HepG2 (cell line): ENCODE measurements around the gene ALDH3B1. TPM values are rescaled to one million over a fixed set of nuclear protein-coding genes. Genes with fewer than 3 reads are reported as not detected.

Experiments
- ATAC-seq: fragments of 200-7000 bp; cut with Tn5 transposase; 3 replicates; pipeline ENCODE4 v1.9.1; 2020; ENCODE audit warnings: mild to moderate bottlenecking, moderate library complexity
- BruUV-seq: library from RNA; stranded (reverse); fragments of 400-500 nt; replicated peaks from 2 replicates; lab custom pipeline; 2021; lab: Mats Ljungman, UMichigan
- CTCF ChIA-PET: fragments of 300-600 bp; formaldehyde crosslinking; extraction: SDS; loops from one replicate; lab custom pipeline; 2021; ENCODE audit warnings: low total read pairs, inconsistent platforms, low intra/inter-chr PET ratio; lab: Yijun Ruan, JAX
- POLR2A ChIA-PET: fragments of 350-600 bp; sonication (Branson Sonifier 250); formaldehyde crosslinking; loops from one replicate; lab custom pipeline; 2020; ENCODE audit warnings: antibody characterized with exemption, inconsistent platforms; lab: Yijun Ruan, JAX
- DNase-seq: peaks from one replicate; pipeline ENCODE4 v3.0.0-alpha.2; 2015; ENCODE audit warnings: low spot score
- FAIRE-seq: peaks from 3 replicates; lab custom pipeline; 2011; peaks lifted over from hg19 to GRCh38; lab: Jason Lieb, UNC
- H2AFZ ChIP-seq: one replicate; pipeline ENCODE4 v1.6.1; 2011; ENCODE audit warnings: low read length, inconsistent platforms
- H3K27ac ChIP-seq: fragments of 300-600 bp; 3 replicates; pipeline ENCODE4 v1.8.0; 2011; ENCODE audit warnings: mixed run types, mild to moderate bottlenecking, mixed read lengths, low read length, inconsistent platforms; ENCODE audit not compliant: insufficient read depth; ENCODE audit errors: extremely low read length
- H3K27me3 ChIP-seq, 2 experiments: fragments of 200-600 bp in 1 of 2; 2 replicates in 1 of 2; 3 replicates in 1 of 2; pipeline versions ENCODE4 v1.6.0 to v1.8.0; 2011; ENCODE audit warnings: low read length in 2 of 2, mild to moderate bottlenecking in 2 of 2, moderate library complexity in 2 of 2, inconsistent platforms in 1 of 2; ENCODE audit not compliant: insufficient read depth in 2 of 2, control insufficient read depth in 1 of 2
- H3K36me3 ChIP-seq, 2 experiments: fragments of 200-600 bp in 1 of 2; replicated peaks in 1 of 2; 2 replicates in 1 of 2; 3 replicates in 1 of 2; pipeline versions ENCODE4 v1.5.1 to v1.8.0; 2011; ENCODE audit warnings: low read length in 2 of 2, inconsistent platforms in 1 of 2; ENCODE audit not compliant: insufficient read depth in 2 of 2, control insufficient read depth in 1 of 2
- H3K4me1 ChIP-seq: 2 replicates; pipeline ENCODE4 v1.5.1; 2012; ENCODE audit warnings: low read length, inconsistent platforms; ENCODE audit not compliant: insufficient read depth
- H3K4me2 ChIP-seq: 2 replicates; pipeline ENCODE4 v1.6.0; 2011; ENCODE audit warnings: low read depth, low read length, inconsistent platforms
- H3K4me3 ChIP-seq, 3 experiments: fragments of 200-600 bp in 1 of 3; sonication (generic), shearing (Covaris generic) in 1 of 3; replicated peaks in 1 of 3; 2 replicates each; pipeline ENCODE4 v1.5.1; 2011 to 2016; ENCODE audit warnings: low read length in 3 of 3, inconsistent platforms in 2 of 3, low read depth in 2 of 3, mild to moderate bottlenecking in 2 of 3, control low read depth in 1 of 3, mixed read lengths in 1 of 3; ENCODE audit not compliant: insufficient read depth in 1 of 3
- H3K79me2 ChIP-seq: one replicate; pipeline ENCODE4 v1.6.1; 2011; ENCODE audit warnings: low read length, inconsistent platforms; ENCODE audit not compliant: insufficient read depth
- H3K9ac ChIP-seq: 2 replicates; pipeline ENCODE4 v1.6.0; 2011; ENCODE audit warnings: mild to moderate bottlenecking, low read depth, low read length, inconsistent platforms; ENCODE audit not compliant: insufficient read depth
- H3K9me3 ChIP-seq: 2 replicates; pipeline ENCODE4 v1.5.1; 2012; ENCODE audit warnings: mild to moderate bottlenecking, low read length
- H4K20me1 ChIP-seq: 2 replicates; pipeline ENCODE4 v1.6.0; 2011; ENCODE audit warnings: inconsistent platforms, mild to moderate bottlenecking, low read length, moderate library complexity; ENCODE audit not compliant: insufficient read depth
- CEBPB ChIP-seq: IDR thresholded peaks from 2 replicates; pipeline ENCODE4 v1.6.1; 2011; ENCODE audit warnings: low read depth, low read length, improper control_type of control experiment, borderline replicate concordance
- FOXA1 ChIP-seq, 2 experiments: fragments of 450-650 bp in 1 of 2; sonication (generic) in 1 of 2; formaldehyde crosslinking in 1 of 2; IDR thresholded peaks; 2 replicates each; pipeline versions ENCODE4 v1.4.0 to v1.6.1; 2016 to 2020; ENCODE audit warnings: missing genetic modification reagents in 1 of 2
- FOXO1 ChIP-seq: sonication (generic); formaldehyde crosslinking; IDR thresholded peaks from 2 replicates; pipeline ENCODE4 v1.4.0; 2020; ENCODE audit warnings: missing genetic modification reagents
- FOXP4 ChIP-seq: sonication (generic); formaldehyde crosslinking; IDR thresholded peaks from 2 replicates; pipeline ENCODE4 v1.4.0; 2020; ENCODE audit warnings: missing genetic modification reagents
- GATAD2A ChIP-seq: IDR thresholded peaks from 2 replicates; pipeline ENCODE4 v1.6.1; 2016
- RNF219 ChIP-seq: sonication (generic); formaldehyde crosslinking; IDR thresholded peaks from 2 replicates; pipeline ENCODE4 v1.5.0; 2020; ENCODE audit warnings: mild to moderate bottlenecking, missing genetic modification reagents
- SAP130 ChIP-seq: IDR thresholded peaks from 2 replicates; pipeline ENCODE4 v1.6.1; 2016; ENCODE audit warnings: low read depth
- SOX6 ChIP-seq, 2 experiments: fragments of 450-650 bp in 1 of 2; sonication (generic) in 1 of 2; formaldehyde crosslinking in 1 of 2; IDR thresholded peaks; 2 replicates each; pipeline versions ENCODE4 v1.4.0 to v1.6.1; 2017 to 2020; ENCODE audit warnings: antibody characterized with exemption in 1 of 2, mild to moderate bottlenecking in 1 of 2, missing genetic modification reagents in 1 of 2
- STAG1 ChIP-seq: sonication (generic); formaldehyde crosslinking; IDR thresholded peaks from 2 replicates; pipeline ENCODE4 v1.4.0; 2020; ENCODE audit warnings: missing genetic modification reagents
- WGBS: methylation state at CpG from one replicate; pipeline ENCODE4 v1.1.6; 2017; ENCODE audit warnings: low lambda C conversion rate; 5-methylcytosine and 5-hydroxymethylcytosine counted together
- in situ Hi-C: cut with HindIII; loops from 2 replicates; pipeline ENCODE4 v1.10.0; 2017; ENCODE audit warnings: low pct_unique_long_range_greater_than_20kb; ENCODE audit not compliant: extremely low pct_ligation_motif_present
- intact Hi-C: fragments of 100-400 bp; cut with micrococcal nuclease; formaldehyde crosslinking; loops from one replicate; pipeline ENCODE4 v1.10.0; 2022; ENCODE audit not compliant: unreplicated experiment
- polyA plus RNA-seq, 8 experiments: library from polyadenylated mRNA; depleted of rRNA in 3 of 8; stranded (reverse) in 7 of 8; unstranded in 1 of 8; fragments of >200 nt; fragmentation: Illumina TruSeq in 4 of 8; extraction: Trizol in 4 of 8; gene quantifications; 2 replicates each; pipeline versions ENCODE4 v1.2.1 to v1.2.3, GENCODE V29; 2011 to 2016; ENCODE audit warnings: low read depth in 4 of 8, missing spikeins in 1 of 8, mixed read lengths in 1 of 8; ENCODE audit not compliant: insufficient read depth in 1 of 8
- total RNA-seq, 5 experiments: library from RNA; depleted of rRNA; stranded (reverse); fragments of >200 nt; fragmentation: Illumina TruSeq; extraction: Trizol; gene quantifications; 2 replicates each; pipeline ENCODE4 v1.2.3, GENCODE V29; 2016; ENCODE audit warnings: low read depth in 1 of 5
- TF ChIP-seq, protein P1 (sequence below): sonication (generic); formaldehyde crosslinking; IDR thresholded peaks from 2 replicates; pipeline ENCODE4 v1.8.0; 2022; ENCODE audit warnings: mild to moderate bottlenecking, missing genetic modification reagents, moderate library complexity
- TF ChIP-seq, protein P2 (sequence below): sonication (generic); formaldehyde crosslinking; IDR thresholded peaks from 2 replicates; pipeline ENCODE4 v1.4.0; 2020; ENCODE audit warnings: missing genetic modification reagents
- TF ChIP-seq, protein P3 (sequence below): sonication (generic); formaldehyde crosslinking; conservative IDR thresholded peaks from 2 replicates; pipeline ENCODE4 v1.4.0; 2020; ENCODE audit warnings: missing genetic modification reagents

Gene ALDH3B1
- total and polyA plus RNA-seq, 2 of the 13 experiments (the other 11 are each of a cell fraction or from before 2014, with no cell fraction given): 4.0 to 6.7 TPM

DNA sequence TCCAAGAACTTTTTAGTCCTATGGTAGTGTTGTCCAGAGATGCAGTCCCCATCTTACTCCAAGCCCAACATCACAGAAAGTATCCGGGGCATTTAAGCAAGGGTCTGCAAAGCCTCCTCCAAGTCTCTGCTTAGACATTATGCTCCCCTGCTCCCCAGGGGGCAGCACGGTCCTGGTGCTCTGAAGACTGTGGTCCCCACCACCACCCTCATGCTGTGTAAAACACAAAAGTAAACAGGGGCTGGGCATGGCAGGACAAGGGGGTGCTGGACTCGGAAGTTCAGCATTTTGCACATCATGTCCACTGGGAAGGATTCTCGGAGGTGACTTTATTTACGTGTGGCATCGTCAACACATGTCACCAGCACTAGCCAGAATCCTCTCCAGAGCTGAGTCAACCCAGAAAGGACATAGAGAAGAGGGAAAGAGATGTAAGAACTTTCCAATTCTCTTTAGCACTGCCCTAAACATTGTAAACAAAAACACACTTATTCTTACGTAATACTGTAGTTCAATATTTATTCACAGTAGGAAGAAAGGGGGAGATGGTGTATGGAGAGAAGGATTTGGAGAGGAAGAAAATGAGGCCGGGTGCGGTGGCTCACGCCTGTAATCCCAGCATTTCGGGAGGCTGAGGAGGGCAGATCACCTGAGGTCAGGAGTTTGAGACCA lies 66.4 kb downstream of the ALDH3B1 start:
- DNase-seq (peak; percentile 33), ATAC-seq (peak; percentile 69), FAIRE-seq (no peak)
- H2AFZ ChIP-seq: no peak overlapping the region
- ChIA-PET CTCF (interaction anchor here (1.4 kb wide), 1 partner anchor 130 kb away, joined by 5 read pairs; no protein-coding TSS in a partner anchor), POLR2A (no interaction called here)
- H3K27ac ChIP-seq: no peak overlapping the region
- H3K36me3 ChIP-seq: peaks cover 43 to 86% of the 10 kb centered on the region in 2 experiments
- no peak overlapping the region for H3K4me3 ChIP-seq
- peaks cover 19% of the 10 kb centered on the region; the same call in 1 of the 2 replicates for H4K20me1 ChIP-seq
- H3K27me3 ChIP-seq: no peaks in the 10 kb centered on the region
- no peak overlapping the region for H3K9ac ChIP-seq
- H3K9me3 ChIP-seq: no peaks in the 10 kb centered on the region
- BruUV-seq: no TSS peak
- intact Hi-C loops (loop anchor here (5.0 kb wide), 1 partner anchor 131 kb away; no protein-coding TSS in a partner anchor), in situ Hi-C loops (loop anchor here (10.0 kb wide), 1 partner anchor 128 kb away; no protein-coding TSS in a partner anchor)
- 70% methylated on average over 11 of the region's 11 CpGs for WGBS
- H3K79me2 ChIP-seq: peaks cover 65% of the 10 kb centered on the region
- H3K4me1 ChIP-seq: peaks cover 35% of the 10 kb centered on the region
- no peak overlapping the region for H3K4me2 ChIP-seq
- TF ChIP-seq SOX6 (IDR thresholded peaks at IDR 0.05): no peak
- TF ChIP-seq SOX6 (CRISPR knock-in tag; IDR thresholded peaks at IDR 0.05): peak; percentile 44
- no peak for TF ChIP-seq RNF219 (CRISPR knock-in tag)
- TF ChIP-seq FOXO1 (CRISPR knock-in tag): no peak
- peak; percentile 80 for TF ChIP-seq STAG1
- peak; percentile 36 for TF ChIP-seq SAP130 (CRISPR knock-in tag)
- TF ChIP-seq, protein P1, sequence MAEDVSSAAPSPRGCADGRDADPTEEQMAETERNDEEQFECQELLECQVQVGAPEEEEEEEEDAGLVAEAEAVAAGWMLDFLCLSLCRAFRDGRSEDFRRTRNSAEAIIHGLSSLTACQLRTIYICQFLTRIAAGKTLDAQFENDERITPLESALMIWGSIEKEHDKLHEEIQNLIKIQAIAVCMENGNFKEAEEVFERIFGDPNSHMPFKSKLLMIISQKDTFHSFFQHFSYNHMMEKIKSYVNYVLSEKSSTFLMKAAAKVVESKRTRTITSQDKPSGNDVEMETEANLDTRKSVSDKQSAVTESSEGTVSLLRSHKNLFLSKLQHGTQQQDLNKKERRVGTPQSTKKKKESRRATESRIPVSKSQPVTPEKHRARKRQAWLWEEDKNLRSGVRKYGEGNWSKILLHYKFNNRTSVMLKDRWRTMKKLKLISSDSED (CRISPR knock-in tag): no peak
- peak; percentile 34; the same call in 1 of the 2 replicates for TF ChIP-seq FOXP4 (CRISPR knock-in tag)
- TF ChIP-seq GATAD2A: peak; percentile 39; the same call in 1 of the 2 replicates
- no peak for TF ChIP-seq FOXA1 (IDR thresholded peaks at IDR 0.05)
- TF ChIP-seq FOXA1 (CRISPR knock-in tag; IDR thresholded peaks at IDR 0.05): peak; percentile 75
- TF ChIP-seq, protein P2, sequence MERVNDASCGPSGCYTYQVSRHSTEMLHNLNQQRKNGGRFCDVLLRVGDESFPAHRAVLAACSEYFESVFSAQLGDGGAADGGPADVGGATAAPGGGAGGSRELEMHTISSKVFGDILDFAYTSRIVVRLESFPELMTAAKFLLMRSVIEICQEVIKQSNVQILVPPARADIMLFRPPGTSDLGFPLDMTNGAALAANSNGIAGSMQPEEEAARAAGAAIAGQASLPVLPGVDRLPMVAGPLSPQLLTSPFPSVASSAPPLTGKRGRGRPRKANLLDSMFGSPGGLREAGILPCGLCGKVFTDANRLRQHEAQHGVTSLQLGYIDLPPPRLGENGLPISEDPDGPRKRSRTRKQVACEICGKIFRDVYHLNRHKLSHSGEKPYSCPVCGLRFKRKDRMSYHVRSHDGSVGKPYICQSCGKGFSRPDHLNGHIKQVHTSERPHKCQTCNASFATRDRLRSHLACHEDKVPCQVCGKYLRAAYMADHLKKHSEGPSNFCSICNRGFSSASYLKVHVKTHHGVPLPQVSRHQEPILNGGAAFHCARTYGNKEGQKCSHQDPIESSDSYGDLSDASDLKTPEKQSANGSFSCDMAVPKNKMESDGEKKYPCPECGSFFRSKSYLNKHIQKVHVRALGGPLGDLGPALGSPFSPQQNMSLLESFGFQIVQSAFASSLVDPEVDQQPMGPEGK: peak; percentile 38; the same call in 1 of the 2 replicates
- peak; percentile 73; the same call in 1 of the 2 replicates for TF ChIP-seq CEBPB
- TF ChIP-seq, protein P3, sequence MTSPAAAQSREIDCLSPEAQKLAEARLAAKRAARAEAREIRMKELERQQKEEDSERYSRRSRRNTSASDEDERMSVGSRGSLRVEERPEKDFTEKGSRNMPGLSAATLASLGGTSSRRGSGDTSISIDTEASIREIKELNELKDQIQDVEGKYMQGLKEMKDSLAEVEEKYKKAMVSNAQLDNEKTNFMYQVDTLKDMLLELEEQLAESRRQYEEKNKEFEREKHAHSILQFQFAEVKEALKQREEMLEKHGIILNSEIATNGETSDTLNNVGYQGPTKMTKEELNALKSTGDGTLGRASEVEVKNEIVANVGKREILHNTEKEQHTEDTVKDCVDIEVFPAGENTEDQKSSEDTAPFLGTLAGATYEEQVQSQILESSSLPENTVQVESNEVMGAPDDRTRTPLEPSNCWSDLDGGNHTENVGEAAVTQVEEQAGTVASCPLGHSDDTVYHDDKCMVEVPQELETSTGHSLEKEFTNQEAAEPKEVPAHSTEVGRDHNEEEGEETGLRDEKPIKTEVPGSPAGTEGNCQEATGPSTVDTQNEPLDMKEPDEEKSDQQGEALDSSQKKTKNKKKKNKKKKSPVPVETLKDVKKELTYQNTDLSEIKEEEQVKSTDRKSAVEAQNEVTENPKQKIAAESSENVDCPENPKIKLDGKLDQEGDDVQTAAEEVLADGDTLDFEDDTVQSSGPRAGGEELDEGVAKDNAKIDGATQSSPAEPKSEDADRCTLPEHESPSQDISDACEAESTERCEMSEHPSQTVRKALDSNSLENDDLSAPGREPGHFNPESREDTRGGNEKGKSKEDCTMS (CRISPR knock-in tag): no peak
